ENCODE results near the gene RNF31.

Gene RNF31

DNA sequence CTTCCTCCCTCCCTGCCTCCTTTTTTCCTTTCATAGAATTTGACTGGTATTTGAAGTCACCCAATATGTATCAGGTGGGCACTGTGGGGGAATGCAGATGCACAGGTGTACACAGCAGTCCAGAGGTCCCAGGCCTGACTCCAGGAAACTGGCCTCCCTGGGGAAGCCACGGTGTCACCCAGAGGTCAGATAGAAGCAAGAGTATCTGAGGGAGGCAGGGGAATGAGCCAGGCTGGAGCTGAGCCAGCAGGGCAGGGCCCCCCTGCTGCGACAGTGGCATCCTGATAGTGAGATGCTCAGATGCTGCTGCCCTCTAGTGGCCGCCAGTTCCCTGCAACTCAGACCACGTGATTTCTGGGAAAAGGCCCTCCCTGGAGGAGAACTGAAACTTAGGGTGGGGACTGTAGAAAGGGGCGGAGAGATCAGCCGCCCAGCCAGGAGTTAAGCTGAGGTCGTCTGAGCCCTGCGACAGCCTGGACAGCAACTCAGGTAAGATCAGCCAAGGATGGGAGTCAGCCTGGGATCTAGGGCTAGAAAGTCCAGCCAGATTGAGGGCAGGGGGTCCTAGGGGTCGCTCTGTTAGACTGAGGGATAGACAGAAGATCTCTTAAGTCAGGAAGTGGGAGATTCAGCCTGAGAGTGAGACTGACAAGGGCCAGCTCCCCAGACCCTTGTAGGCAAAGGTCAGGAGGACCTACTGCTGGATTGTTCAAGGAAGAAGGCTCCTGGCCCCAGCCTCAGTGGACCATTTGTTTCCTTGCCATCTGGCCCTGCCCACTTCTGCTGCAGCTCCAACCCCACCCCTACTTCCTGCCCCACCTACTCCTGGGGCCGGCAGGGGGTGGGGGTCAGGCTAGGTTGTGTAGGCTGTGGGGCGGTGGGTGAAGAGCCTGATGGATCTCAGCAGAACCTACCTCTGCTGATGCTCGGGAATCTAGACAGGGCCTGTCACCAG lies 13.8 kb downstream of the RNF31 start, which contains the start of gene IRF9:
Gene IRF9 (plus strand): TSS at position 416 of the 955 bp plus-strand sequence. CDS start 880 bp downstream, outside the sequence.
- peak; percentile 98 for DNase-seq

DNA sequence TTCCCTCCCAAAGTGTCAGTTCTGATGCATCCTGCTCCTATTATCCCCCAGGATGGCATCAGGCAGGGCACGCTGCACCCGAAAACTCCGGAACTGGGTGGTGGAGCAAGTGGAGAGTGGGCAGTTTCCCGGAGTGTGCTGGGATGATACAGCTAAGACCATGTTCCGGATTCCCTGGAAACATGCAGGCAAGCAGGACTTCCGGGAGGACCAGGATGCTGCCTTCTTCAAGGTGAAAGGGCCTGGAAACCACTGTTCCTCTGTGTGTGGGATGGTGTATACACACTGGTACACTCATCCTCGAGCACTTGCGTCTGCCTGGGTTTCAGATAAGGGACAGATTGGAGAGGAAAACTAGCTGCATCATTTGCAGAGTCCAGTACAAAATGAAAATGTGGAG lies 14.8 kb downstream of the RNF31 start:
- DNase-seq = peak; percentile 40

- no peak for DNase-seq
These were observed 17.3 kb downstream of the RNF31 start for GRCh38 chr14:24164518-24164991.

GRCh38 chr14:24165785-24166184 lies 18.5 kb downstream of the RNF31 start:
- DNase-seq = no peak

GRCh38 chr14:24167469-24168114 lies 20.3 kb downstream of the RNF31 start:
- DNase-seq = no peak

GRCh38 chr14:24171422-24172260 lies 24.3 kb downstream of the RNF31 start, which contains the start of gene REC8:
Gene REC8 (plus strand): TSS chr14:24172080. CDS start chr14:24172553, 473 bp downstream.
- DNase-seq = peak; percentile 67

- no peak for DNase-seq
These were observed 25.1 kb downstream of the RNF31 start for GRCh38 chr14:24172261-24172860.

GRCh38 chr14:24172871-24173281 lies 25.6 kb downstream of the RNF31 start:
- DNase-seq = no peak

DNA sequence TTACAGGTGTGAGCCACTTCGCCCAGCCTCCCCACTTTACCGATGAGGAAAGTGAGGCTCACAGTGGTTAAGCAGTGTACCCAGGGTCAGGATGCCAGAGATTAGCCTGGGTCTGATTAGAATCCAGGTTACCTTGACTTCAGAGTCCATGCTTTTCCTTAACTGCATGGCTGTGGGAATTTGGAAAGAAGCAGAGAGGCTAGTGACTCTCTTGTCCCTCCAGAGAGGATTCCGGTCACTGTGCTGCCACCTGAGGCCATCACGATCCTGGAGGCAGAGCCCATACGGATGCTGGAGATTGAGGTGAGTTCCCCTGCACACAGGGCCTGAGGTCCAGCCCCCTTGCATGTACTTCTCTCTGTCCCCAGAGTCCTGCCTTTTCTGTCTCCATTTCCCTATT lies 29.3 kb downstream of the RNF31 start:
- no peak for DNase-seq

DNA sequence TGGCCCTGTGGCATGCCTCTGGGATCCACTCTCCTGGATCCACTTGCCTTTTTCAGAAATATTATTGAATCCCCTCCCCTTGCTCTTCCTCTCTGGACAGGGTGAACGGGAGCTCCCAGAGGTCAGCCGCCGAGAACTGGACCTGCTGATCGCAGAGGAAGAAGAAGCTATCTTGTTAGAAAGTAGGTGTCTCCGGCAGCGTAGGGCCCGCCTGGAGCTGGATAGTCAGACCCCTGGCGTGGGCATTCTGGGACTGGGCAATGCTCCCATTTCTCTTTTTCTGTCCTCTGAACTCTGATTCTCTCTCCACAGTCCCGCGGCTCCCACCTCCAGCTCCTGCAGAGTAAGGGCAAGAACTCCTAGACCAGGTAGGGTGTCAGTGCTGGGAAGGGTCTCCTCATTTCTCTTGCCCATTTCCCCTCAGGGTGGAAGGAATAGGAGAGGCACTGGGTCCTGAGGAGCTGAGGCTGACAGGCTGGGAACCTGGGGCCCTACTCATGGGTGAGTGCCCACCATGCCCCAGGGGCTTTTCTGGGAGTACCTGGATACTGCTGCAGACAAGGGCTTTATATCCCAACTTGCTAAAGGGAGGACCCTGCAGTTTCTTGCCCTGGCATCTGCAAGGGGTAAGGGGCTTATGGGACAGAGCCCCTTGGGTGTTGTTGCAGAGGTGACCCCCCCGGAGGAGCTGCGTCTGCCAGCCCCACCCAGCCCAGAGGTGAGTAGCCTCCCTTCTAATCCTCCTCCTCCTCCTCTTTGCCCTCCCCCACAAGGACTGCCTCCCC lies 29.9 kb downstream of the RNF31 start:
- no peak for DNase-seq

GRCh38 chr14:24177891-24178290 lies 30.6 kb downstream of the RNF31 start:
- DNase-seq = no peak

GRCh38 chr14:24178399-24179178 lies 31.3 kb downstream of the RNF31 start:
- DNase-seq = no peak

- DNase-seq = no peak
These were observed 32.1 kb downstream of the RNF31 start for GRCh38 chr14:24179294-24179960.

- no peak for DNase-seq
These were observed 32.9 kb downstream of the RNF31 start for GRCh38 chr14:24179961-24180796.

DNA sequence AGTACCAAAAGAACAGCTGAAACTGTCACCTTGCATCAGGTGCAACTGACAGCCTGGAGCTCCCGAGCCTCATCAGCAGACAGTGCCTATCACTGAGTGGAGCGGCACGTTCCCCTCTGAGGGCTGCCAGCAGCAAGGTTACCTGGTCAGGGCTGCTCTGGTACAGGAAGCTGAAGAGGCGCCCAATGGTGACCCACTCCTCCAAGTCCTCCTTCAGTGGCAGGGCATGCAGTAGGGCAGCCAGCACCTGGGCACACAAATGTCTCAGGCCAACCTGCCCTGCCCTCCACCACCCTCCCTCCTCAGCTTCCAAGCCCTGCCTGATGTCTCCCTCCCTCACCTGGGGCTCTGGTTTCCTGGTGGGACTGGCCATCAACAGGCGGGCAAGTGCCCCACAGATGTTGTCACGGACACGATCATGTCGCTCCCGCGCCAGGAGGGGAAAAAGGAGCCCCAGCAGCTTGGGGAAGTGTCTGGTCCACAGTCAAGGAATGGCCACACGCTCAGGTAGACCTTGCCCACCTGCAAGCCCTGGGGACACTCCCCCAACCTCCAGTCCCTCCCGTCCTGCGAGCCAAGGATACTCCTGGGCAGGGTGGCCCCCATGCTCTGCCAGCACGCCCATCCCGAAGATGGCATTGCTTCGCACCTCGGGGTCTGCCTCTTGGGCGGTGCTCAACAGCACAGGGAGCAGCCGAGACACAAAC lies 34.2 kb downstream of the RNF31 start:
- DNase-seq = no peak

DNA sequence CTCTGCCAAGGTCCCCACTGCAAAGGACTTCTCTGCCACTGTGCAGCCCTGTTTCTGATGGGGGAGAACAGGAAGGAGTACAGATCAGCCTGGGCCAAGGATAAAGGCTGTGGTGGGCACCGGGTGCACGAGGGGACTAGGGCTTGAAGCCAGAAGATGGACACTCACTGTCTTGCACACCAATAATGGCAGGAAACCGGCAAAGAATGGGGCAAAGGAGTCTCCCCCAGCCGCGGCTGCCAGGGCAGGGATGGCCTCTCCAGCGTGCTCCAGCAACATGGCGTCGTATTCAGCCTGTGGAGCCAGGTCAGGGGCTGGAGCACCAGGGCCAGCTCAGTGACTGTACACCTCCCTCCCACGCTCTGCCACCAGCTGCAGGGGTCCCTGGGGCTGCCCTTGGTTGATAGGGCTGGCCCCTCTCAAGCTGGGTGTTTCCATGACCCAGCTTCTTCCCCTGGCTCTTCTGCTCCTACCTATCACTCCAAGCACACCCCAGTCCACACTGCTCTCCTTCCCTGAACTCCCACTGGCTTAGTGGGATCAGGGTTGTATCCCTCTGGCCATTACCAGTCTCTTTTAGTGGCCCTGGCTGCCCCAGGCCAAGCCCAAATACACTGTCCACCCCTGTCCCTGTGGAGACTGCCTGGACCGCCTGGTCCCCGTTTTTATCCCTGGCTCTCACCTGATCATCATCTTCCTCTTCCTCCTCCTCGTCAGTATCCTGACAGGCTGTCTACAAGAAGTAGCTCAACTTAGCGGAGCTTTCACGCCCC lies 35.0 kb downstream of the RNF31 start:
- DNase-seq = no peak

DNA sequence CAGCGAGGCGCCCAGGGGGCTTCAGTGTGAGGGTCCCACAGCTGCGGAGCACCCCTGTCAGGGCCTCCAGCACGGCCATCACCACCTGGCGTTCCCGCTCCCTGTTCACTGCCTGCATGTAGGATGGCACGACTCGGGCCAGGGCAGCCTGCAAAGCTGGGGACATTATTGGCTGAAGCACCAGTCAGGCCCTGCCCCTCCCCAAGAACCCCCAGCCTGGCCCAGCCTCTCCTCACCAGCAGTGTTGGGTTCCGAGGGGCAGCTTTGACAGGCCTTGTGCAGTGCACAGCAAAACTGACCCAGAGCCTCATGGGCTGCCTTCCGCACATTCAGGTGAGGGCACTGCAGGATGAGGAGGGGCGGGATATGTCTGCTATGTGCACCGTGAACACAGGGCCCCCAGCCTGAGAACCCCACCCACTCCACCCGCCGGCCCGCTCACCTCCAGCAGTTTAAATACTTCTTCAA lies 35.8 kb downstream of the RNF31 start:
- no peak for DNase-seq
